A673 (cell line): Measurements from ENCODE around the gene CNOT3. TPM values are rescaled to one million over a fixed set of nuclear protein-coding genes. Genes with fewer than 3 reads are reported as not detected.
"Not testable (repeated sequence)": the region's sequence is repeated elsewhere in the genome, so short reads cannot be mapped to it uniquely, and the experiment has no call there.

Source experiments
- BruUV-seq: library from RNA; stranded (reverse); fragments of 400-500 nt; replicated peaks from 2 replicates; lab custom pipeline; 2021; lab: Mats Ljungman, UMichigan
- CTCF ChIA-PET: fragments of 300-600 bp; sonication (Branson Sonifier 250); formaldehyde crosslinking; loops from one replicate; lab custom pipeline; 2022; ENCODE audit warnings: antibody characterized with exemption; lab: Charles Lee
- POLR2A ChIA-PET: fragments of 300-600 bp; sonication (Branson Sonifier 250); formaldehyde crosslinking; loops from one replicate; lab custom pipeline; 2022; ENCODE audit warnings: antibody characterized with exemption; ENCODE audit not compliant: low non-redundant PET; lab: Charles Lee
- DNase-seq: peaks from one replicate; pipeline ENCODE4 v3.0.0-alpha.2; 2015; ENCODE audit warnings: low spot score
- H3K27ac ChIP-seq: fragments of 200-600 bp; sonication (generic); 2 replicates; pipeline ENCODE4 v1.5.1; 2016; ENCODE audit warnings: mixed run types, low read depth, mild to moderate bottlenecking, mixed read lengths, antibody characterized with exemption, low read length; ENCODE audit not compliant: poor library complexity, severe bottlenecking
- H3K27me3 ChIP-seq: fragments of 200-600 bp; sonication (generic); replicated peaks from 2 replicates; pipeline ENCODE4 v1.6.1; 2017; ENCODE audit warnings: mixed run types, low read depth, mild to moderate bottlenecking, mixed read lengths, antibody characterized with exemption, low read length; ENCODE audit not compliant: insufficient read depth, poor library complexity
- H3K36me3 ChIP-seq: fragments of 200-600 bp; sonication (generic); 2 replicates; pipeline ENCODE4 v1.6.1; 2016; ENCODE audit warnings: mixed run types, mild to moderate bottlenecking, mixed read lengths, antibody characterized with exemption, low read length; ENCODE audit not compliant: insufficient read depth, poor library complexity, severe bottlenecking
- H3K4me1 ChIP-seq: fragments of 200-600 bp; sonication (generic); 2 replicates; pipeline ENCODE4 v1.6.1; 2017; ENCODE audit warnings: mixed run types, mild to moderate bottlenecking, mixed read lengths, antibody characterized with exemption, low read length; ENCODE audit not compliant: insufficient read depth, poor library complexity, severe bottlenecking
- H3K4me3 ChIP-seq: fragments of 200-600 bp; sonication (generic); 2 replicates; pipeline ENCODE4 v1.5.1; 2016; ENCODE audit warnings: low read depth, mixed run types, mild to moderate bottlenecking, mixed read lengths, low read length; ENCODE audit not compliant: poor library complexity, severe bottlenecking
- H3K9me3 ChIP-seq: fragments of 200-600 bp; sonication (generic); 2 replicates; pipeline ENCODE4 v1.6.1; 2016; ENCODE audit warnings: mixed run types, low read depth, mild to moderate bottlenecking, mixed read lengths, antibody characterized with exemption, low read length; ENCODE audit not compliant: poor library complexity, severe bottlenecking
- EZH2 ChIP-seq: fragments of 200-600 bp; sonication (generic); IDR thresholded peaks from 2 replicates; pipeline ENCODE4 v1.6.1; 2017; ENCODE audit warnings: borderline replicate concordance, low read depth, mild to moderate bottlenecking, mixed read lengths, antibody characterized with exemption, low read length; ENCODE audit not compliant: poor library complexity, severe bottlenecking
- intact Hi-C: fragments of 100-400 bp; cut with micrococcal nuclease; formaldehyde crosslinking; loops from one replicate; pipeline ENCODE4 v1.10.0; 2022; ENCODE audit not compliant: unreplicated experiment
- total RNA-seq: library from RNA; stranded (reverse); gene quantifications from 2 replicates; pipeline ENCODE4 v1.2.3, GENCODE V29; 2021
- TF ChIP-seq, protein P1 (sequence below): fragments of 300-800, 200-600 bp; sonication (generic); conservative IDR thresholded peaks from 2 replicates; pipeline ENCODE4 v1.5.1; 2017; ENCODE audit warnings: low read depth, mild to moderate bottlenecking, antibody characterized with exemption, low read length, moderate library complexity, mixed read lengths

The CNOT3 gene
- total RNA-seq, 1 experiment from 2014 or later: 102 TPM

DNA sequence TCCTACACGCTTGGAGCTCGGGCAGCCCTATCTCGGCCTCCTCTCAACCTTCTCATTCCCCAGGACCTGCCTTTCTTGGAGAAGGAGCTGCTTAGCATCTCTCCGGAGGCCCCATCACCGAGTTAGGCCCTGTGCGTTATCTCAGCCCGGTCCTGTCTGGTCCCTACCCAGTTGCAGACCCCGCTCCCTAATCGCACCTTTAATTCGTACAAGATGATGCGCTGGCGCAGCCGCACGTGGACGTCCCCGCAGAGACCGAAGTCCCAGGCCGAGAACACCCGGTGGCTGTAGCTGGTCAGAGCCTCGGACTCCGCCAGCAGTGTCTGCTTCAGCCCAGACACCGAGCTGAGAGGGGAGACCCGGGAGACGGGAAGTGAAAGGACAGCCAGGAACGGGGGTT, 27.7 kb downstream of the CNOT3 start:
- no peak for TF ChIP-seq EZH2
- TF ChIP-seq, protein P1, sequence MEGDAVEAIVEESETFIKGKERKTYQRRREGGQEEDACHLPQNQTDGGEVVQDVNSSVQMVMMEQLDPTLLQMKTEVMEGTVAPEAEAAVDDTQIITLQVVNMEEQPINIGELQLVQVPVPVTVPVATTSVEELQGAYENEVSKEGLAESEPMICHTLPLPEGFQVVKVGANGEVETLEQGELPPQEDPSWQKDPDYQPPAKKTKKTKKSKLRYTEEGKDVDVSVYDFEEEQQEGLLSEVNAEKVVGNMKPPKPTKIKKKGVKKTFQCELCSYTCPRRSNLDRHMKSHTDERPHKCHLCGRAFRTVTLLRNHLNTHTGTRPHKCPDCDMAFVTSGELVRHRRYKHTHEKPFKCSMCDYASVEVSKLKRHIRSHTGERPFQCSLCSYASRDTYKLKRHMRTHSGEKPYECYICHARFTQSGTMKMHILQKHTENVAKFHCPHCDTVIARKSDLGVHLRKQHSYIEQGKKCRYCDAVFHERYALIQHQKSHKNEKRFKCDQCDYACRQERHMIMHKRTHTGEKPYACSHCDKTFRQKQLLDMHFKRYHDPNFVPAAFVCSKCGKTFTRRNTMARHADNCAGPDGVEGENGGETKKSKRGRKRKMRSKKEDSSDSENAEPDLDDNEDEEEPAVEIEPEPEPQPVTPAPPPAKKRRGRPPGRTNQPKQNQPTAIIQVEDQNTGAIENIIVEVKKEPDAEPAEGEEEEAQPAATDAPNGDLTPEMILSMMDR: no peak
- POLR2A ChIA-PET: no interaction called here
- Histone ChIP-seq H3K9me3 (no peaks in the 10 kb centered on the region), H3K27ac (no peak overlapping the region), H3K4me1 (peaks cover 2% of the 10 kb centered on the region), H3K36me3 (no peaks in the 10 kb centered on the region), H3K27me3 (no peaks in the 10 kb centered on the region), H3K4me3 (no peak overlapping the region)
- BruUV-seq: no TSS peak
- CTCF ChIA-PET: no interaction called here
- DNase-seq: no peak
- intact Hi-C loops: no loop called here

DNA sequence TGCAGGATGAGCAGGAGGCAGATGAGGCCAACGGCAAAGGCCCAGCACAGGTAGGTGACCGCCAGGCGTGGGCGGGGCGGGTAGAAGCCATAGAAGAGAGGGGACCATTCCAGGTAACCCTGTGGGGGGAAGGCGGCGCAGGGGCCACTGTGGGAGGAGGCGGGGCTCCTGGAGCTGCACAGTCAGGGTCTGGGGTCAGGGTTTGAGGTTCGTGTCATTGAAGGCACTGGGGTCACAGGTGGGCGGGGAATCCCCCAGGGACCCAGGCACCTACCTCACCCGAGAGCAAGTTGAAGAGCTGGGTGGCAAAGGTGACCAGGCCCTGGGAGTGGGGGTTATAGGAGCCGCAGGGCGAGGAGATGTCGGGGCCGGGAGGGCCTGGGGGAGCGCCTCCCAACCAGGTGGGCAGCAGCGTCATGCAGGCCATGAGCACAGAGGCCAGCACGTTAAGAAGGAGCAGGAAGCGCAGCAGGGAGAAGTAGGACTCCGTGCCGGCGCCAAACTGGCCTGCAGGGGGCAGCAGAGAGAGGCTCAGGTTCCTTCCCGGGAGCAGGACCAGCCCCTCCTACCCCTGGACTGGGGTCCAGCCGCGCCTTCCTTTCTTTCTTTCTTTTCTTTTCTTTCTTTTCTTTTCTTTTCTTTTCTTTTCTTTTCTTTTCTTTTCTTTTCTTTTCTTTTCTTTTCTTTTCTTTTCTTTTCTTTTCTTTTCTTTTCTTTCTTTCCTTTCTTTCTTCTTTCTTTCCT, 30.8 kb downstream of the CNOT3 start:
- H3K36me3 ChIP-seq: no peaks in the 10 kb centered on the region
- DNase-seq: peak; percentile 93
- POLR2A ChIA-PET: no interaction called here
- no peak overlapping the region for H3K27ac ChIP-seq
- no peaks in the 10 kb centered on the region for H3K9me3 ChIP-seq
- H3K27me3 ChIP-seq: no peaks in the 10 kb centered on the region
- H3K4me3 ChIP-seq: no peak overlapping the region
- TF ChIP-seq, protein P1: peak; percentile 91
- TF ChIP-seq EZH2: no peak
- BruUV-seq: no TSS peak
- CTCF ChIA-PET: no interaction called here
- H3K4me1 ChIP-seq: peaks cover 11% of the 10 kb centered on the region
- intact Hi-C loops: loop anchor here (2.0 kb wide), 1 partner anchor 62 kb away; no protein-coding TSS in a partner anchor

DNA sequence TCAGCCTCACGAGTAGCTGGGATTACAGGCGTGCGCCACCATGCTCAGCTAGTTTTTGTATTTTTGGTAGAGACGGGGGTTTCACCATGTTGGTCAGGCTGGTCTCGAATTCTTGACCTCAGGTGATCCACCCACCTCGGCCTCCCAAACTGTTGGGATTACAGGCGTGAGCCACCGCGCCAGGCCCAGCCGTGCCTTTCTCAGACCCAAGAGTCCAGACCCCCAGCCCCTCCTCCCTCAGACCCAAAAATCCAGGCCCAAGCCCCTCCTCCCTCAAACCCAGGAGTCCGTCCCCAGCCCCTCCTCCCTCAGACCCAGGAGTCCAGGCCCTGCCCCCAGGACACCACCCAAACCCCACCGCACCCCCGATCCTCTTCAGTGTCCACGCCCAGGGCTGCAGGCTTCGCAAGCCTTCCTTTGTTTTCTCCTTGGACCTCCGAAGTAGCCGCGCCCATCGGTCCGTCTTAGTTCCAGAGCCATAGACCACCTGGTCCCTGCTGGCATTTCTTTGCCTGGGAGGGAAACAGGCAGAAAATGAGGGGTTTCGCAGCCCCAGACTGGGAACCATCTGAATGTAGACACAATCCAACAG, 31.7 kb downstream of the CNOT3 start:
- no TSS peak for BruUV-seq
- Histone ChIP-seq H3K4me3 (no peak overlapping the region), H3K27me3 (no peaks in the 10 kb centered on the region), H3K36me3 (no peaks in the 10 kb centered on the region), H3K4me1 (peaks cover 11% of the 10 kb centered on the region), H3K27ac (no peak overlapping the region), H3K9me3 (no peaks in the 10 kb centered on the region)
- intact Hi-C loops: loop anchor here (2.0 kb wide), 1 partner anchor 62 kb away; no protein-coding TSS in a partner anchor
- TF ChIP-seq EZH2: no peak
- TF ChIP-seq, protein P1: no peak
- DNase-seq: no peak
- ChIA-PET POLR2A (no interaction called here), CTCF (no interaction called here)

DNA sequence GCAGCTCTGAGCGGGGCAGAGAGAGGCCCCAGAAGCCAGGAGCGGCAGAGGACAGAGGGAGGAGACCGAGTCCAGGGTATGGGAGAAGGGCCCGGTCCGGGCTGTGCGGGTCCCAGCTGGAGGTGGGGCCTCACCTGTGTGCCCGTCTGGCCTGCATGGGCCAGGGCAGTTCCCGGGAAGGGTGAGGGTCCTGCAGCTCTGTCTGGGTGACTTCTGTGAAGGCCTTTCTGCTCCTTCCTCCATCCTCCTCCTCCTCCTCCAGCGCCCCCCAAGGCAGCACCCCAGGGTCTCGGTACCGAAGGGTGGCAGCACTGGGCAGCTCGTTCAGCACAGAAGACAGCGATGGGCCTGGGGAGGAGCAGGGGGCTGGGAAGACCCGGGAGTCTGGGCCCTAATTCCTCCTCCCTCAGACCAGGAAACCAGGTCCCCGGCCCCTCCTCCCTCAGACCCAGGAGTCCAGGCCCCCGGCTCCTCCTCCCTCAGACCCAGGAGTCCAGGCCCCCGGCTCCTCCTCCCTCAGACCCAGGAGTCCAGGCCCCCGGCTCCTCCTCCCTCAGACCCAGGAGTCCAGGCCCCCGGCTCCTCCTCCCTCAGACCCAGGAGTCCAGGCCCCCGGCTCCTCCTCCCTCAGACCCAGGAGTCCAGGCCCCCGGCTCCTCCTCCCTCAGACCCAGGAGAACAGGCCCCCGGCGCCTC, 34.3 kb downstream of the CNOT3 start:
- H3K4me1 ChIP-seq, DNase-seq, H3K9me3 ChIP-seq, BruUV-seq, H3K36me3 ChIP-seq, intact Hi-C loops, H3K27ac ChIP-seq, POLR2A ChIA-PET, H3K4me3 ChIP-seq, H3K27me3 ChIP-seq: not testable (repeated sequence)
- CTCF ChIA-PET: interaction anchor here (0.6 kb wide), 1 partner anchor 363 kb away, joined by 12 read pairs; no protein-coding TSS in a partner anchor
